Measurements from ENCODE around the gene D2HGDH. TPM values are rescaled to one million over a fixed set of nuclear protein-coding genes. Genes with fewer than 3 reads are reported as not detected.
A peak's percentile ranks its signal among the peaks of the same experiment; 100 is the strongest.

D2HGDH gene
- total and polyA plus RNA-seq, 2 of the 13 experiments (the other 11 are each of a cell fraction or from before 2014, with no cell fraction given), result 19.2 to 20.3 TPM

- Histone ChIP-seq H3K9me3 (ENCODE audit: low read length) (no peaks in the 10 kb centered on the region), H3K36me3 (replicated peaks in 1 of 2; ENCODE audit: control insufficient read depth in 1 of 2, insufficient read depth in 2 of 2, low read length in 2 of 2) (no peaks in the 10 kb centered on the region; a peak in 2 of 5 replicates), H4K20me1 (ENCODE audit: insufficient read depth, low read length) (peaks cover 10% of the 10 kb centered on the region; the same call in 1 of the 2 replicates), H3K27me3 (ENCODE audit: control insufficient read depth in 1 of 2, insufficient read depth in 2 of 2, low read length in 2 of 2) (no peaks in the 10 kb centered on the region; a peak in 1 of 5 replicates), H3K4me1 (ENCODE audit: insufficient read depth, low read length) (peaks cover 44% of the 10 kb centered on the region), H3K27ac (ENCODE audit: extremely low read length, insufficient read depth, low read length) (peak within 1 kb of the TSS; percentile 84), H3K9ac (ENCODE audit: insufficient read depth, low read depth, low read length) (peak within 1 kb of the TSS; percentile 90), H2AFZ (ENCODE audit: low read length) (no peak within 1 kb of the TSS), H3K79me2 (ENCODE audit: insufficient read depth, low read length) (peaks cover 52% of the 10 kb centered on the region), H3K4me2 (ENCODE audit: low read depth, low read length) (peak within 1 kb of the TSS; percentile 88), H3K4me3 (replicated peaks in 1 of 3; ENCODE audit: insufficient read depth in 1 of 3, low read depth in 2 of 3, low read length in 3 of 3) (peak within 1 kb of the TSS; percentile 73 to 85 (median 81))
- CTCF ChIA-PET (ENCODE audit: low intra/inter-chr PET ratio, low total read pairs), result no interaction called here
- ATAC-seq (peak; percentile 89), DNase-seq (ENCODE audit: low spot score) (peak; percentile 87), FAIRE-seq (peak; percentile 99)
- intact Hi-C loops (cut with micrococcal nuclease; ENCODE audit: unreplicated experiment) (loop anchor here (1.0 to 2.0 kb wide), 2 partner anchors 9 to 38 kb away; no protein-coding TSS in a partner anchor), in situ Hi-C loops (cut with HindIII; ENCODE audit: extremely low pct_ligation_motif_present, low pct_unique_long_range_greater_than_20kb) (loop anchor here (5.0 kb wide), 1 partner anchor 37 kb away; no protein-coding TSS in a partner anchor)
- BruUV-seq (replicated peaks), result no TSS peak
- POLR2A ChIA-PET, result interaction anchor here (0.7 to 4.2 kb wide), 23 partner anchors 8 to 122 kb away, joined by 3 to 218 read pairs (median 3); partner anchors contain the start of genes D2HGDH, DTYMK, GAL3ST2 and ING5
- 2% methylated on average over 14 of the region's 31 CpGs for WGBS (ENCODE audit: low lambda C conversion rate)
- TF ChIP-seq SP4 (CRISPR knock-in tag; IDR thresholded peaks at IDR 0.05) (no peak; the same call in none of the 2 replicates), ZNF12 (CRISPR knock-in tag; IDR thresholded peaks at IDR 0.05) (peak; percentile 62), ZNF225 (CRISPR knock-in tag; IDR thresholded peaks at IDR 0.05) (peak; percentile 79), DPF2 (CRISPR knock-in tag; IDR thresholded peaks at IDR 0.05; ENCODE audit: borderline replicate concordance, low read depth) (no peak), WIZ (CRISPR knock-in tag; IDR thresholded peaks at IDR 0.05) (peak; percentile 80), MIER2 (CRISPR knock-in tag; IDR thresholded peaks at IDR 0.05) (peak; percentile 65), MXD4 (CRISPR knock-in tag; IDR thresholded peaks at IDR 0.05) (peak; percentile 89), STAT5B (CRISPR knock-in tag; IDR thresholded peaks at IDR 0.05) (0 out of 2 replicates have a peak, but pooled peaks have one; percentile 23), ZBTB37 (CRISPR knock-in tag; IDR thresholded peaks at IDR 0.05) (no peak), ZNF761 (CRISPR knock-in tag; conservative IDR thresholded peaks at IDR 0.05) (peak; percentile 88)
- TF ChIP-seq, protein P1, sequence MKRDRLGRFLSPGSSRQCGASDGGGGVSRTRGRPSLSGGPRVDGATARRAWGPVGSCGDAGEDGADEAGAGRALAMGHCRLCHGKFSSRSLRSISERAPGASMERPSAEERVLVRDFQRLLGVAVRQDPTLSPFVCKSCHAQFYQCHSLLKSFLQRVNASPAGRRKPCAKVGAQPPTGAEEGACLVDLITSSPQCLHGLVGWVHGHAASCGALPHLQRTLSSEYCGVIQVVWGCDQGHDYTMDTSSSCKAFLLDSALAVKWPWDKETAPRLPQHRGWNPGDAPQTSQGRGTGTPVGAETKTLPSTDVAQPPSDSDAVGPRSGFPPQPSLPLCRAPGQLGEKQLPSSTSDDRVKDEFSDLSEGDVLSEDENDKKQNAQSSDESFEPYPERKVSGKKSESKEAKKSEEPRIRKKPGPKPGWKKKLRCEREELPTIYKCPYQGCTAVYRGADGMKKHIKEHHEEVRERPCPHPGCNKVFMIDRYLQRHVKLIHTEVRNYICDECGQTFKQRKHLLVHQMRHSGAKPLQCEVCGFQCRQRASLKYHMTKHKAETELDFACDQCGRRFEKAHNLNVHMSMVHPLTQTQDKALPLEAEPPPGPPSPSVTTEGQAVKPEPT (CRISPR knock-in tag; IDR thresholded peaks at IDR 0.05; ENCODE audit: low read depth), result peak; percentile 68; the same call in 1 of the 2 replicates
- TF ChIP-seq, protein P2, sequence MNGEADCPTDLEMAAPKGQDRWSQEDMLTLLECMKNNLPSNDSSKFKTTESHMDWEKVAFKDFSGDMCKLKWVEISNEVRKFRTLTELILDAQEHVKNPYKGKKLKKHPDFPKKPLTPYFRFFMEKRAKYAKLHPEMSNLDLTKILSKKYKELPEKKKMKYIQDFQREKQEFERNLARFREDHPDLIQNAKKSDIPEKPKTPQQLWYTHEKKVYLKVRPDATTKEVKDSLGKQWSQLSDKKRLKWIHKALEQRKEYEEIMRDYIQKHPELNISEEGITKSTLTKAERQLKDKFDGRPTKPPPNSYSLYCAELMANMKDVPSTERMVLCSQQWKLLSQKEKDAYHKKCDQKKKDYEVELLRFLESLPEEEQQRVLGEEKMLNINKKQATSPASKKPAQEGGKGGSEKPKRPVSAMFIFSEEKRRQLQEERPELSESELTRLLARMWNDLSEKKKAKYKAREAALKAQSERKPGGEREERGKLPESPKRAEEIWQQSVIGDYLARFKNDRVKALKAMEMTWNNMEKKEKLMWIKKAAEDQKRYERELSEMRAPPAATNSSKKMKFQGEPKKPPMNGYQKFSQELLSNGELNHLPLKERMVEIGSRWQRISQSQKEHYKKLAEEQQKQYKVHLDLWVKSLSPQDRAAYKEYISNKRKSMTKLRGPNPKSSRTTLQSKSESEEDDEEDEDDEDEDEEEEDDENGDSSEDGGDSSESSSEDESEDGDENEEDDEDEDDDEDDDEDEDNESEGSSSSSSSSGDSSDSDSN (CRISPR knock-in tag; IDR thresholded peaks at IDR 0.05), result peak; percentile 98
- TF ChIP-seq, protein P3, sequence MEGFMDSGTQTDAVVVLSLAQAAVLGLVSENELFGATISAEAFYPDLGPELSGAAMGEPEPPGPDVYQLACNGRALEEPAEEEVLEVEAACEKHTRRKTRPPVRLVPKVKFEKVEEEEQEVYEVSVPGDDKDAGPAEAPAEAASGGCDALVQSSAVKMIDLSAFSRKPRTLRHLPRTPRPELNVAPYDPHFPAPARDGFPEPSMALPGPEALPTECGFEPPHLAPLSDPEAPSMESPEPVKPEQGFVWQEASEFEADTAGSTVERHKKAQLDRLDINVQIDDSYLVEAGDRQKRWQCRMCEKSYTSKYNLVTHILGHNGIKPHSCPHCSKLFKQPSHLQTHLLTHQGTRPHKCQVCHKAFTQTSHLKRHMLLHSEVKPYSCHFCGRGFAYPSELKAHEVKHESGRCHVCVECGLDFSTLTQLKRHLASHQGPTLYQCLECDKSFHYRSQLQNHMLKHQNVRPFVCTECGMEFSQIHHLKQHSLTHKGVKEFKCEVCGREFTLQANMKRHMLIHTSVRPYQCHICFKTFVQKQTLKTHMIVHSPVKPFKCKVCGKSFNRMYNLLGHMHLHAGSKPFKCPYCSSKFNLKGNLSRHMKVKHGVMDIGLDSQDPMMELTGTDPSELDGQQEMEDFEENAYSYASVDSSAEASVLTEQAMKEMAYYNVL (CRISPR knock-in tag; IDR thresholded peaks at IDR 0.05; ENCODE audit: borderline replicate concordance), result no peak; the same call in 1 of the 2 replicates
- TF ChIP-seq, protein P4, sequence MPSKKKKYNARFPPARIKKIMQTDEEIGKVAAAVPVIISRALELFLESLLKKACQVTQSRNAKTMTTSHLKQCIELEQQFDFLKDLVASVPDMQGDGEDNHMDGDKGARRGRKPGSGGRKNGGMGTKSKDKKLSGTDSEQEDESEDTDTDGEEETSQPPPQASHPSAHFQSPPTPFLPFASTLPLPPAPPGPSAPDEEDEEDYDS (CRISPR knock-in tag; IDR thresholded peaks at IDR 0.05), result peak; percentile 93
Observed at GRCh38 chr2:241808721-241809382, 74.4 kb downstream of the D2HGDH start, which contains the start of gene NEU4. Gene NEU4 (plus strand): TSS chr2:241809193. CDS start chr2:241814485, 5,292 bp downstream.

All from HepG2 (cell line).